ENCODE results near the gene FYN. TPM values are rescaled to one million over a fixed set of nuclear protein-coding genes. Genes with fewer than 3 reads are reported as not detected.

The FYN gene
- total RNA-seq, 1 donor from 2014 or later: 130 TPM

DNA sequence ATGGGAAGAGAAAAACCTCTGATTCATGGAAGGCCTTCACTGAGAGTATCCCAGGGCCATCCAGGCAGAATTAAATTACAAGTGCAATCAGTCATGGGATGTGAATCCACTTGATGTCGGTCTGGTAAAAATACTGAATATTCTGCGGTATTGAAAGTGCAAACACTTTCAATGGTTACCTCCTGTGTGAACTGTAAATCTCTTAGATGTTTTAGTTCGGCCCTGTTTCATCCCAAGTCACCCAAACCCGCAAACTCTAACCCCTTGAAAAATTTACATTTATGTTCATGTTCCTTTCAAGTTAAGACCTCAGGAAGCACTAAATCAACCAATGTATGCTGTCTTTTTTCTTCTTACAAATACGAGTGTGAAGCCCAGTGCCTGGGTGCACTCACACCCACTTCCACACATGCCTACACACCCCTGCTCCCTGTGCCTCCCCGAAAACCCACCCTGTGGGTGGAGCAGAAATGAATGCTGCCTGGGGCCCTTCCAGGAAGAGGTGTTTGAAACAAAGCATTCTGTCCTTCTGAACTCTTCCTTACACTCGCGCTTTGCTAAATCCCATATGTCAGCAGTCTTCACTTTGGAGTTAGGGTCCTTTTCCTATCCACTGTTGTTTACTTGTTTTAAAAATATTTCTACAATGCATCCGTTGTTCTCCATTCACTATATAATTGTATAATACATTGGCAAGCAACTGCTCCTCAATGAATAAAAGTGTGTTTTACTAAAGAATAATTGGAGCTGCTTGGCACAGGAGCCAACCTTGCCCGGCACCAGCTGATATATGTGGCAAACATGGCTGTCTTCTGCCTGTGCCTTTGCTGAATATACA is 62.7 kb downstream of the FYN start:
- no peak overlapping the region for H3K4me3 ChIP-seq
- TF ChIP-seq, protein P1, sequence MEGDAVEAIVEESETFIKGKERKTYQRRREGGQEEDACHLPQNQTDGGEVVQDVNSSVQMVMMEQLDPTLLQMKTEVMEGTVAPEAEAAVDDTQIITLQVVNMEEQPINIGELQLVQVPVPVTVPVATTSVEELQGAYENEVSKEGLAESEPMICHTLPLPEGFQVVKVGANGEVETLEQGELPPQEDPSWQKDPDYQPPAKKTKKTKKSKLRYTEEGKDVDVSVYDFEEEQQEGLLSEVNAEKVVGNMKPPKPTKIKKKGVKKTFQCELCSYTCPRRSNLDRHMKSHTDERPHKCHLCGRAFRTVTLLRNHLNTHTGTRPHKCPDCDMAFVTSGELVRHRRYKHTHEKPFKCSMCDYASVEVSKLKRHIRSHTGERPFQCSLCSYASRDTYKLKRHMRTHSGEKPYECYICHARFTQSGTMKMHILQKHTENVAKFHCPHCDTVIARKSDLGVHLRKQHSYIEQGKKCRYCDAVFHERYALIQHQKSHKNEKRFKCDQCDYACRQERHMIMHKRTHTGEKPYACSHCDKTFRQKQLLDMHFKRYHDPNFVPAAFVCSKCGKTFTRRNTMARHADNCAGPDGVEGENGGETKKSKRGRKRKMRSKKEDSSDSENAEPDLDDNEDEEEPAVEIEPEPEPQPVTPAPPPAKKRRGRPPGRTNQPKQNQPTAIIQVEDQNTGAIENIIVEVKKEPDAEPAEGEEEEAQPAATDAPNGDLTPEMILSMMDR (IDR thresholded peaks at IDR 0.05): no peak
- TF ChIP-seq POLR2A (IDR thresholded peaks at IDR 0.05) (no peak), POLR2AphosphoS5 (IDR thresholded peaks at IDR 0.05; ENCODE audit: insufficient read depth in 1 of 2, low read depth in 1 of 2) (no peak)
- H3K27ac ChIP-seq: no peak overlapping the region
- DNase-seq (ENCODE audit: extremely low spot score in 2 of 2): no peak
- H3K27me3 ChIP-seq: no peaks in the 10 kb centered on the region
- H3K36me3 ChIP-seq: no peaks in the 10 kb centered on the region
- intact Hi-C loops (cut with DNase I): no loop called here
- no peaks in the 10 kb centered on the region for H3K9me3 ChIP-seq
- peaks cover 34% of the 10 kb centered on the region for H3K4me1 ChIP-seq

GRCh38 chr6:111809766-111810165 is 63.5 kb downstream of the FYN start:
- no peaks in the 10 kb centered on the region for H3K36me3 ChIP-seq
- DNase-seq (ENCODE audit: extremely low spot score in 2 of 2): no peak
- intact Hi-C loops (cut with DNase I): no loop called here
- no peak for TF ChIP-seq POLR2A (IDR thresholded peaks at IDR 0.05)
- TF ChIP-seq POLR2AphosphoS5 (IDR thresholded peaks at IDR 0.05; ENCODE audit: insufficient read depth in 1 of 2, low read depth in 1 of 2): no peak
- TF ChIP-seq, protein P1 (IDR thresholded peaks at IDR 0.05): no peak
- H3K9me3 ChIP-seq: no peaks in the 10 kb centered on the region
- no peak overlapping the region for H3K27ac ChIP-seq
- no peak overlapping the region for H3K4me3 ChIP-seq
- H3K27me3 ChIP-seq: no peaks in the 10 kb centered on the region
- peaks cover 42% of the 10 kb centered on the region for H3K4me1 ChIP-seq

DNA sequence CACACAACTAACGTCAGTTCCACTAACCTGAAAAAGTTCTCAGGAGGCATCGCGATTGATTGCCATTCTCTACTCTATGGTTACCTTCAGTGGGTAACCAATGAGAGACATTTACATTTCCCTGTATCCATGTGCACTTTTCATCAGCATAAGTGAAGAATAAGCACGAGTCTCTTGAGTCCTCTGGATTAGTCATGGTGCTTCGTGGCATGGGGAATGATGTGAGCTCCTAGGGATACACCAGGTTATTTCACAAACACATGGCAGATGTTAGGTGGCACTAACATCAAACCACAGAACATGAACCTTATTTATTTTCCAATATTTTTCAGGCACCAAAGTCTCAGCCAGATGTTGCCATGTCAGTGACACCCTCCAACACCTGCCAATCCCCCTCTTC is 64.0 kb downstream of the FYN start:
- H3K9me3 ChIP-seq: no peaks in the 10 kb centered on the region
- intact Hi-C loops (cut with DNase I): no loop called here
- H3K27me3 ChIP-seq: no peaks in the 10 kb centered on the region
- TF ChIP-seq POLR2A (IDR thresholded peaks at IDR 0.05) (no peak), POLR2AphosphoS5 (IDR thresholded peaks at IDR 0.05; ENCODE audit: insufficient read depth in 1 of 2, low read depth in 1 of 2) (no peak)
- TF ChIP-seq, protein P1 (IDR thresholded peaks at IDR 0.05): no peak
- no peaks in the 10 kb centered on the region for H3K36me3 ChIP-seq
- no peak for DNase-seq (ENCODE audit: extremely low spot score in 2 of 2)
- peaks cover 45% of the 10 kb centered on the region for H3K4me1 ChIP-seq
- no peak overlapping the region for H3K4me3 ChIP-seq
- H3K27ac ChIP-seq: no peak overlapping the region

GRCh38 chr6:111808493-111808892 is 64.8 kb downstream of the FYN start:
- intact Hi-C loops (cut with DNase I): no loop called here
- H3K27ac ChIP-seq: no peak overlapping the region
- H3K27me3 ChIP-seq: no peaks in the 10 kb centered on the region
- no peaks in the 10 kb centered on the region for H3K9me3 ChIP-seq
- peaks cover 44% of the 10 kb centered on the region for H3K4me1 ChIP-seq
- H3K36me3 ChIP-seq: no peaks in the 10 kb centered on the region
- TF ChIP-seq, protein P1 (IDR thresholded peaks at IDR 0.05): no peak
- TF ChIP-seq POLR2AphosphoS5 (IDR thresholded peaks at IDR 0.05; ENCODE audit: insufficient read depth in 1 of 2, low read depth in 1 of 2) (no peak), POLR2A (IDR thresholded peaks at IDR 0.05) (no peak)
- no peak for DNase-seq (ENCODE audit: extremely low spot score in 2 of 2)
- no peak overlapping the region for H3K4me3 ChIP-seq

Measured in vagina (tissue), 2 donors.